H9 (cell line): Measurements from ENCODE around the gene UBQLN4. TPM values are rescaled to one million over a fixed set of nuclear protein-coding genes. Genes with fewer than 3 reads are reported as not detected.

Experiments
- DNase-seq: peaks from one replicate; pipeline ENCODE4 v3.0.0-alpha.2; 2017
- H2AFZ ChIP-seq: one replicate; pipeline ENCODE4 v1.6.1; 2013; ENCODE audit warnings: mild to moderate bottlenecking, low read length, control low read depth, moderate library complexity
- H2AK5ac ChIP-seq: 2 replicates; pipeline ENCODE4 v1.6.1; 2013; ENCODE audit warnings: low read length, control low read depth, mixed read lengths; ENCODE audit not compliant: insufficient read length
- H2BK120ac ChIP-seq: one replicate; pipeline ENCODE4 v1.6.1; 2013; ENCODE audit warnings: low read depth, mild to moderate bottlenecking, low read length, control low read depth, inconsistent platforms; ENCODE audit not compliant: poor library complexity, severe bottlenecking
- H2BK12ac ChIP-seq: 2 replicates; pipeline ENCODE4 v1.6.1; 2013; ENCODE audit warnings: low read length, control low read depth, mixed read lengths, low read depth; ENCODE audit not compliant: insufficient read length
- H2BK15ac ChIP-seq: 2 replicates; pipeline ENCODE4 v1.6.1; 2013; ENCODE audit warnings: low read depth, low read length, control low read depth
- H2BK20ac ChIP-seq: one replicate; pipeline ENCODE4 v1.6.1; 2013; ENCODE audit warnings: low read depth, mild to moderate bottlenecking, low read length, control low read depth, inconsistent platforms; ENCODE audit not compliant: poor library complexity, severe bottlenecking
- H2BK5ac ChIP-seq: 2 replicates; pipeline ENCODE4 v1.6.1; 2013; ENCODE audit warnings: low read length, control low read depth, mixed read lengths; ENCODE audit not compliant: insufficient read length
- H3K14ac ChIP-seq: 2 replicates; pipeline ENCODE4 v1.6.1; 2013; ENCODE audit warnings: low read length, control low read depth; ENCODE audit not compliant: insufficient read depth
- H3K18ac ChIP-seq: 2 replicates; pipeline ENCODE4 v1.6.1; 2013; ENCODE audit warnings: low read depth, mild to moderate bottlenecking, mixed read lengths, low read length, control low read depth; ENCODE audit not compliant: insufficient read length
- H3K23ac ChIP-seq: 2 replicates; pipeline ENCODE4 v1.6.1; 2013; ENCODE audit warnings: low read length, control low read depth, mixed read lengths, low read depth; ENCODE audit not compliant: insufficient read length
- H3K23me2 ChIP-seq: 2 replicates; pipeline ENCODE4 v1.6.1; 2013; ENCODE audit warnings: low read depth, mild to moderate bottlenecking, mixed read lengths, low read length, control low read depth; ENCODE audit not compliant: insufficient read length, poor library complexity, severe bottlenecking
- H3K27ac ChIP-seq: 2 replicates; pipeline ENCODE4 v1.5.1; 2013; ENCODE audit warnings: low read length, control low read depth, mixed read lengths, low read depth; ENCODE audit not compliant: insufficient read length
- H3K27me3 ChIP-seq: 2 replicates; pipeline ENCODE4 v1.6.1; 2013; ENCODE audit warnings: low read length, control low read depth, inconsistent platforms; ENCODE audit not compliant: insufficient read depth
- H3K4ac ChIP-seq: 2 replicates; pipeline ENCODE4 v1.6.1; 2013; ENCODE audit warnings: low read depth, mild to moderate bottlenecking, control low read depth, inconsistent platforms, low read length, moderate library complexity
- H3K4me1 ChIP-seq: 2 replicates; pipeline ENCODE4 v1.6.1; 2013; ENCODE audit warnings: low read length, control low read depth, inconsistent platforms; ENCODE audit not compliant: insufficient read depth
- H3K4me2 ChIP-seq: 2 replicates; pipeline ENCODE4 v1.6.1; 2013; ENCODE audit warnings: low read length, control low read depth, mixed read lengths; ENCODE audit not compliant: insufficient read length, insufficient read depth
- H3K56ac ChIP-seq: 2 replicates; pipeline ENCODE4 v1.6.1; 2013; ENCODE audit warnings: low read depth, mild to moderate bottlenecking, mixed read lengths, low read length, control low read depth; ENCODE audit not compliant: insufficient read length
- H3K79me1 ChIP-seq: 2 replicates; pipeline ENCODE4 v1.6.1; 2013; ENCODE audit warnings: low read depth, mild to moderate bottlenecking, moderate library complexity, low read length, control low read depth, inconsistent platforms; ENCODE audit not compliant: insufficient read depth, poor library complexity, severe bottlenecking
- H3K79me2 ChIP-seq: 2 replicates; pipeline ENCODE4 v1.6.1; 2013; ENCODE audit warnings: low read length, control low read depth, inconsistent platforms; ENCODE audit not compliant: insufficient read depth
- H3K9ac ChIP-seq: 2 replicates; pipeline ENCODE4 v1.6.1; 2013; ENCODE audit warnings: low read length, control low read depth, mixed read lengths; ENCODE audit not compliant: insufficient read length; ENCODE audit errors: extremely low read depth
- H3K9me3 ChIP-seq: one replicate; pipeline ENCODE4 v1.6.1; 2013; ENCODE audit warnings: low read depth, low read length, inconsistent platforms; ENCODE audit not compliant: control insufficient read depth
- H3T11ph ChIP-seq: one replicate; pipeline ENCODE4 v1.6.1; 2013; ENCODE audit warnings: mild to moderate bottlenecking, low read length, control low read depth, inconsistent platforms
- H4K20me1 ChIP-seq: one replicate; pipeline ENCODE4 v1.6.1; 2013; ENCODE audit not compliant: control insufficient read depth, insufficient read length, insufficient read depth
- H4K5ac ChIP-seq: 2 replicates; pipeline ENCODE4 v1.6.1; 2013; ENCODE audit warnings: low read depth, mild to moderate bottlenecking, mixed read lengths, low read length, control low read depth; ENCODE audit not compliant: insufficient read length
- H4K8ac ChIP-seq: replicated peaks from 2 replicates; pipeline ENCODE4 v1.6.1; 2013; ENCODE audit warnings: low read length, control low read depth, mixed read lengths, low read depth; ENCODE audit not compliant: insufficient read length
- H4K91ac ChIP-seq: 2 replicates; pipeline ENCODE4 v1.6.1; 2013; ENCODE audit warnings: low read depth, mild to moderate bottlenecking, moderate library complexity, mixed read lengths, low read length, control low read depth; ENCODE audit not compliant: insufficient read length
- H3K27ac Mint-ChIP-seq, 3 experiments: 2 replicates in 2 of 3; 3 replicates in 1 of 3; pipeline ENCODE4 v1.8.0; 2020 to 2021; ENCODE audit warnings: mixed read lengths in 3 of 3, mild to moderate bottlenecking in 1 of 3, moderate library complexity in 1 of 3
- H3K27me3 Mint-ChIP-seq: 2 replicates; pipeline ENCODE4 v1.8.0; 2021; ENCODE audit warnings: low read depth, mild to moderate bottlenecking, moderate library complexity, mixed read lengths
- H3K36me3 Mint-ChIP-seq, 3 experiments: 2 replicates in 2 of 3; 3 replicates in 1 of 3; pipeline ENCODE4 v1.8.0; 2020 to 2021; ENCODE audit warnings: low read depth in 3 of 3, mixed read lengths in 3 of 3; ENCODE audit not compliant: insufficient read depth in 1 of 3
- H3K4me1 Mint-ChIP-seq, 2 experiments: 2 replicates each; pipeline ENCODE4 v1.8.0; 2020; ENCODE audit warnings: mixed read lengths in 2 of 2
- H3K4me3 Mint-ChIP-seq, 2 experiments: 2 replicates in 1 of 2; 3 replicates in 1 of 2; pipeline ENCODE4 v1.8.0; 2020 to 2021; ENCODE audit warnings: mild to moderate bottlenecking in 2 of 2, mixed read lengths in 2 of 2, moderate library complexity in 1 of 2
- H3K9me3 Mint-ChIP-seq, 2 experiments: 2 replicates in 1 of 2; 3 replicates in 1 of 2; pipeline ENCODE4 v1.8.0; 2020; ENCODE audit warnings: mild to moderate bottlenecking in 2 of 2, mixed read lengths in 2 of 2, moderate library complexity in 1 of 2
- WGBS: extraction: QIAGEN DNeasy Blood & Tissue Kit; methylation state at CpG from one replicate; pipeline ENCODE4 v1.1.7; 2013; ENCODE audit warnings: missing lambda C conversion rate, low lambda C conversion rate, mixed read lengths; ENCODE audit not compliant: insufficient read length; ENCODE audit errors: extremely low coverage; 5-methylcytosine and 5-hydroxymethylcytosine counted together
- total RNA-seq: library from RNA; stranded (reverse); gene quantifications from 2 replicates; pipeline ENCODE4 v1.2.1, GENCODE V29; 2021
- TF ChIP-seq, protein P1 (sequence below): fragments of 200-600 bp; sonication (generic); conservative IDR thresholded peaks from 3 replicates; pipeline ENCODE4 v1.8.0; 2021; ENCODE audit warnings: antibody characterized with exemption, mild to moderate bottlenecking

The UBQLN4 gene
- total RNA-seq, 1 experiment from 2014 or later = 49.4 TPM

DNA sequence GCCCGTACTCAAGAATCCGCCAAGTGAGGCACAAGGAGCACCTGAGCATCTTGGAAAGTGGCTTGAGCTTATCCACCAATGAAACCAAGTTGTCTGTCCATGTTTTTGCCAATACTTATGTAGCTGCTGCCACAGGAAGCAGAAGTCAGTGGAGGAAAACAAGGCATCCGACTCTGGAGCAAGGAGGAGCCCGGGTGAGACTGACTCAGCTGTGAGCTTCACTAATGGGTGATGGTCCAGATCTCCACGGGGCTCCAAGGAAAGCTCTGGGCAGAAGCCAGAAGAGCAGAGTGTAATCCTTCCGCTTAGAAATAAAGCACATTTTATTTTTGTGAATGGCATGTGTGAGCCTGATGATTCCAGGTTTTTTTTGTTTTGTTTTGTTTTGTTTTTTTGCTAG, 20.6 kb downstream of the UBQLN4 start:
- Mint-ChIP-seq H3K4me1 (peaks cover 0 to 13% of the 10 kb centered on the region in 2 experiments; a peak in 1 of 4 replicates), H3K9me3 (no peaks in the 10 kb centered on the region), H3K27me3 (no peaks in the 10 kb centered on the region), H3K36me3 (peaks cover 9 to 18% (median 11%) of the 10 kb centered on the region in 3 experiments; a peak in 6 of 7 replicates), H3K27ac (no peak overlapping the region; a peak in 1 of 7 replicates), H3K4me3 (no peak overlapping the region)
- no peak overlapping the region for H3K4ac ChIP-seq
- no peak overlapping the region for H3K4me2 ChIP-seq
- TF ChIP-seq, protein P1, sequence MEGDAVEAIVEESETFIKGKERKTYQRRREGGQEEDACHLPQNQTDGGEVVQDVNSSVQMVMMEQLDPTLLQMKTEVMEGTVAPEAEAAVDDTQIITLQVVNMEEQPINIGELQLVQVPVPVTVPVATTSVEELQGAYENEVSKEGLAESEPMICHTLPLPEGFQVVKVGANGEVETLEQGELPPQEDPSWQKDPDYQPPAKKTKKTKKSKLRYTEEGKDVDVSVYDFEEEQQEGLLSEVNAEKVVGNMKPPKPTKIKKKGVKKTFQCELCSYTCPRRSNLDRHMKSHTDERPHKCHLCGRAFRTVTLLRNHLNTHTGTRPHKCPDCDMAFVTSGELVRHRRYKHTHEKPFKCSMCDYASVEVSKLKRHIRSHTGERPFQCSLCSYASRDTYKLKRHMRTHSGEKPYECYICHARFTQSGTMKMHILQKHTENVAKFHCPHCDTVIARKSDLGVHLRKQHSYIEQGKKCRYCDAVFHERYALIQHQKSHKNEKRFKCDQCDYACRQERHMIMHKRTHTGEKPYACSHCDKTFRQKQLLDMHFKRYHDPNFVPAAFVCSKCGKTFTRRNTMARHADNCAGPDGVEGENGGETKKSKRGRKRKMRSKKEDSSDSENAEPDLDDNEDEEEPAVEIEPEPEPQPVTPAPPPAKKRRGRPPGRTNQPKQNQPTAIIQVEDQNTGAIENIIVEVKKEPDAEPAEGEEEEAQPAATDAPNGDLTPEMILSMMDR = no peak
- H3K27ac ChIP-seq = no peak overlapping the region
- no peak for DNase-seq
- no peaks in the 10 kb centered on the region for H4K20me1 ChIP-seq
- H2BK120ac ChIP-seq = no peak overlapping the region
- H3K79me1 ChIP-seq = no peaks in the 10 kb centered on the region
- no peak overlapping the region for H2BK20ac ChIP-seq
- no peaks in the 10 kb centered on the region for H3K27me3 ChIP-seq
- no peak overlapping the region for H2AFZ ChIP-seq
- H2BK5ac ChIP-seq = no peak overlapping the region
- H2BK15ac ChIP-seq = no peak overlapping the region
- H3K79me2 ChIP-seq = no peaks in the 10 kb centered on the region
- no peaks in the 10 kb centered on the region for H3K9me3 ChIP-seq
- H3K9ac ChIP-seq = no peak overlapping the region
- H4K5ac ChIP-seq = no peak overlapping the region
- H2AK5ac ChIP-seq = no peak overlapping the region
- H3K23ac ChIP-seq = no peak overlapping the region
- no CpG with 5 or more reads among the region's 6 CpGs for WGBS
- no peak overlapping the region for H3K14ac ChIP-seq
- no peaks in the 10 kb centered on the region for H3K23me2 ChIP-seq
- H3K56ac ChIP-seq = no peak overlapping the region
- H2BK12ac ChIP-seq = no peak overlapping the region
- no peak overlapping the region for H4K8ac ChIP-seq
- no peak overlapping the region for H3T11ph ChIP-seq
- H4K91ac ChIP-seq = no peak overlapping the region
- no peak overlapping the region for H3K18ac ChIP-seq
- H3K4me1 ChIP-seq = no peaks in the 10 kb centered on the region
